IMR-90 (cell line): Measurements from ENCODE around the gene PRKCE. TPM values are rescaled to one million over a fixed set of nuclear protein-coding genes. Genes with fewer than 3 reads are reported as not detected.

Source experiments
- ATAC-seq: fragments of 200-7000 bp; cut with Tn5 transposase; 2 replicates; pipeline ENCODE4 v1.9.1; 2020; ENCODE audit warnings: low read depth, mild to moderate bottlenecking, moderate library complexity
- BruUV-seq: library from RNA; stranded (reverse); fragments of 400-500 nt; replicated peaks from 2 replicates; lab custom pipeline; 2021; lab: Mats Ljungman, UMichigan
- CTCF ChIA-PET: fragments of 300-600 bp; formaldehyde crosslinking; extraction: SDS; loops from one replicate; lab custom pipeline; 2021; ENCODE audit warnings: antibody characterized with exemption; lab: Yijun Ruan, JAX
- POLR2A ChIA-PET: fragments of 300-600 bp; sonication (Branson Sonifier 250); formaldehyde crosslinking; loops from one replicate; lab custom pipeline; 2022; ENCODE audit warnings: antibody characterized with exemption; ENCODE audit not compliant: unreplicated experiment; lab: Charles Lee
- DNase-seq: peaks from one replicate; pipeline ENCODE4 v3.0.0; 2013
- H2AFZ ChIP-seq: replicated peaks from 2 replicates; pipeline ENCODE3; 2013; ENCODE audit warnings: low read length, mild to moderate bottlenecking; ENCODE audit not compliant: poor library complexity
- H2AK5ac ChIP-seq: 2 replicates; pipeline ENCODE4 v1.6.1; 2013; ENCODE audit warnings: low read depth, low read length, inconsistent platforms
- H2AK9ac ChIP-seq: replicated peaks from 2 replicates; pipeline ENCODE3; 2013; ENCODE audit warnings: mild to moderate bottlenecking, low read depth, low read length, moderate library complexity; ENCODE audit not compliant: poor library complexity
- H2BK120ac ChIP-seq: 2 replicates; pipeline ENCODE4 v1.6.1; 2013; ENCODE audit warnings: low read depth, low read length, inconsistent platforms
- H2BK15ac ChIP-seq: 3 replicates; pipeline ENCODE4 v1.6.1; 2013; ENCODE audit warnings: low read depth, low read length, inconsistent platforms
- H2BK20ac ChIP-seq: 2 replicates; pipeline ENCODE4 v1.6.1; 2013; ENCODE audit warnings: low read depth, mild to moderate bottlenecking, inconsistent platforms, low read length, moderate library complexity
- H2BK5ac ChIP-seq: 2 replicates; pipeline ENCODE4 v1.6.1; 2013; ENCODE audit warnings: mild to moderate bottlenecking, low read depth, low read length, inconsistent platforms; ENCODE audit not compliant: poor library complexity, severe bottlenecking
- H3K14ac ChIP-seq: replicated peaks from 2 replicates; pipeline ENCODE4 v1.6.1; 2013; ENCODE audit warnings: low read depth, low read length, inconsistent platforms
- H3K18ac ChIP-seq: 2 replicates; pipeline ENCODE4 v1.6.1; 2013; ENCODE audit warnings: low read depth, low read length, control low read depth
- H3K23ac ChIP-seq: 2 replicates; pipeline ENCODE4 v1.6.1; 2013; ENCODE audit warnings: low read depth, low read length, inconsistent platforms
- H3K27ac ChIP-seq: 2 replicates; pipeline ENCODE4 v1.5.1; 2013; ENCODE audit warnings: mild to moderate bottlenecking, control low read depth, low read length; ENCODE audit not compliant: insufficient read depth
- H3K27me3 ChIP-seq: 2 replicates; pipeline ENCODE4 v1.6.1; 2013; ENCODE audit warnings: low read length; ENCODE audit not compliant: control insufficient read depth, insufficient read depth
- H3K36me3 ChIP-seq: 2 replicates; pipeline ENCODE4 v1.6.1; 2013; ENCODE audit warnings: low read length, mixed read lengths; ENCODE audit not compliant: control insufficient read depth, insufficient read depth
- H3K4ac ChIP-seq: 2 replicates; pipeline ENCODE4 v1.6.1; 2013; ENCODE audit warnings: low read depth, low read length, inconsistent platforms
- H3K4me1 ChIP-seq: 2 replicates; pipeline ENCODE4 v1.6.1; 2013; ENCODE audit warnings: low read length, mixed read lengths; ENCODE audit not compliant: control insufficient read depth, insufficient read depth
- H3K4me2 ChIP-seq: 2 replicates; pipeline ENCODE4 v1.6.1; 2013; ENCODE audit warnings: low read depth, mild to moderate bottlenecking, control low read depth, low read length, moderate library complexity
- H3K4me3 ChIP-seq: 2 replicates; pipeline ENCODE4 v1.5.1; 2013; ENCODE audit warnings: low read depth, mild to moderate bottlenecking, control low read depth, low read length, moderate library complexity; ENCODE audit not compliant: insufficient read depth
- H3K56ac ChIP-seq: 2 replicates; pipeline ENCODE4 v1.6.1; 2013; ENCODE audit warnings: low read length, inconsistent platforms; ENCODE audit not compliant: insufficient read depth; ENCODE audit errors: extremely low read depth
- H3K79me1 ChIP-seq, 2 experiments: 2 replicates each; pipeline ENCODE4 v1.6.1; 2013; ENCODE audit warnings: low read length in 2 of 2, inconsistent platforms in 1 of 2, low read depth in 1 of 2
- H3K9ac ChIP-seq: 2 replicates; pipeline ENCODE4 v1.6.1; 2013; ENCODE audit warnings: low read depth, low read length, control low read depth
- H3K9me1 ChIP-seq: 2 replicates; pipeline ENCODE4 v1.6.1; 2013; ENCODE audit warnings: low read length, inconsistent platforms; ENCODE audit not compliant: insufficient read depth
- H3K9me3 ChIP-seq: 2 replicates; pipeline ENCODE4 v1.6.1; 2013; ENCODE audit warnings: low read length; ENCODE audit not compliant: control insufficient read depth, insufficient read depth
- H4K20me1 ChIP-seq: 2 replicates; pipeline ENCODE4 v1.6.1; 2013; ENCODE audit warnings: low read length, inconsistent platforms; ENCODE audit not compliant: insufficient read depth
- H4K5ac ChIP-seq: 2 replicates; pipeline ENCODE4 v1.6.1; 2013; ENCODE audit warnings: mild to moderate bottlenecking, low read depth, low read length, control low read depth
- H4K8ac ChIP-seq, 2 experiments: 2 replicates each; pipeline ENCODE4 v1.6.1; 2013; ENCODE audit warnings: low read depth in 2 of 2, low read length in 2 of 2, control low read depth in 1 of 2, inconsistent platforms in 1 of 2
- H4K91ac ChIP-seq: 2 replicates; pipeline ENCODE4 v1.6.1; 2013; ENCODE audit warnings: low read depth, low read length, inconsistent platforms; ENCODE audit not compliant: insufficient read depth
- BHLHE40 ChIP-seq: fragments of 150-350 bp; IDR thresholded peaks from 2 replicates; pipeline ENCODE4 v1.6.1; 2016; ENCODE audit warnings: mild to moderate bottlenecking, low read depth, low read length
- CEBPB ChIP-seq: IDR thresholded peaks from 2 replicates; pipeline ENCODE4 v1.6.1; 2012; ENCODE audit warnings: low read depth, low read length, improper control_type of control experiment
- CHD1 ChIP-seq: IDR thresholded peaks from 2 replicates; pipeline ENCODE4 v1.6.1; 2012; ENCODE audit warnings: low read depth, low read length, improper control_type of control experiment
- MAFK ChIP-seq: IDR thresholded peaks from 2 replicates; pipeline ENCODE4 v1.6.1; 2012; ENCODE audit warnings: low read depth, low read length, improper control_type of control experiment
- MAZ ChIP-seq: IDR thresholded peaks from 2 replicates; pipeline ENCODE4 v1.6.1; 2012; ENCODE audit warnings: low read depth, mild to moderate bottlenecking, low read length, improper control_type of control experiment, moderate library complexity, borderline replicate concordance
- MXI1 ChIP-seq: IDR thresholded peaks from 2 replicates; pipeline ENCODE4 v1.6.1; 2012; ENCODE audit warnings: low read depth, mild to moderate bottlenecking, low read length, moderate library complexity, borderline replicate concordance
- NFE2L2 ChIP-seq: fragments of 150-350 bp; IDR thresholded peaks from 2 replicates; pipeline ENCODE4 v1.6.1; 2016; ENCODE audit warnings: low read depth, mild to moderate bottlenecking, low read length
- POLR2A ChIP-seq: IDR thresholded peaks from 2 replicates; pipeline ENCODE4 v1.6.1; 2012; ENCODE audit warnings: mild to moderate bottlenecking, low read depth, low read length
- RAD21 ChIP-seq: IDR thresholded peaks from 2 replicates; pipeline ENCODE4 v1.6.1; 2012; ENCODE audit warnings: low read length, improper control_type of control experiment
- RCOR1 ChIP-seq: IDR thresholded peaks from 2 replicates; pipeline ENCODE4 v1.6.1; 2012; ENCODE audit warnings: mild to moderate bottlenecking, low read length, improper control_type of control experiment; ENCODE audit not compliant: insufficient replicate concordance
- RFX5 ChIP-seq: IDR thresholded peaks from 2 replicates; pipeline ENCODE4 v1.8.0; 2012; ENCODE audit warnings: low read depth, mild to moderate bottlenecking, low read length, moderate library complexity
- SMC3 ChIP-seq: fragments of 150-350 bp; IDR thresholded peaks from 2 replicates; pipeline ENCODE4 v1.6.1; 2016; ENCODE audit warnings: low read depth, mild to moderate bottlenecking, antibody characterized with exemption, low read length, moderate library complexity
- dilution Hi-C: fragments of 300-500 bp; cut with HindIII; formaldehyde crosslinking; loops from one replicate; pipeline ENCODE4 v1.14.3; 2018; ENCODE audit warnings: low sequenced_read_pairs; ENCODE audit not compliant: unreplicated experiment
- in situ Hi-C: fragments of 300-500 bp; cut with MboI; formaldehyde crosslinking; loops from 3 replicates; pipeline ENCODE4 v1.14.3; 2019; ENCODE audit warnings: low sequenced_read_pairs, inconsistent platforms, mixed read lengths
- intact Hi-C: fragments of 100-400 bp; cut with micrococcal nuclease; formaldehyde crosslinking; loops from 2 replicates; pipeline ENCODE4 v1.10.0; 2022
- polyA plus RNA-seq, 3 experiments: library from polyadenylated mRNA; depleted of rRNA; stranded (reverse); fragments of >200 nt; gene quantifications; 2 replicates each; pipeline ENCODE4 v1.2.3, GENCODE V29; 2012; ENCODE audit warnings: low replicate concordance in 1 of 3
- total RNA-seq: library from RNA; depleted of rRNA; stranded (reverse); fragments of >200 nt; gene quantifications from 2 replicates; pipeline ENCODE4 v1.2.3, GENCODE V29; 2012
- TF ChIP-seq, protein P1 (sequence below): conservative IDR thresholded peaks from 2 replicates; pipeline ENCODE4 v1.5.1; 2012; ENCODE audit warnings: mild to moderate bottlenecking, low read depth, low read length, improper control_type of control experiment
- TF ChIP-seq, protein P2 (sequence below): fragments of 150-350 bp; IDR thresholded peaks from 2 replicates; pipeline ENCODE4 v1.6.1; 2017; ENCODE audit warnings: mild to moderate bottlenecking, antibody characterized with exemption, low read length, low read depth
- TF ChIP-seq, protein P3 (sequence below): fragments of 150-350 bp; IDR thresholded peaks from 2 replicates; pipeline ENCODE4 v1.6.1; 2016; ENCODE audit warnings: low read depth, mild to moderate bottlenecking, low read length, moderate library complexity, borderline replicate concordance

PRKCE gene
- total and polyA plus RNA-seq, 2 of the 4 experiments (the other 2 are of a cell fraction): 8.1 to 32.4 TPM

DNA sequence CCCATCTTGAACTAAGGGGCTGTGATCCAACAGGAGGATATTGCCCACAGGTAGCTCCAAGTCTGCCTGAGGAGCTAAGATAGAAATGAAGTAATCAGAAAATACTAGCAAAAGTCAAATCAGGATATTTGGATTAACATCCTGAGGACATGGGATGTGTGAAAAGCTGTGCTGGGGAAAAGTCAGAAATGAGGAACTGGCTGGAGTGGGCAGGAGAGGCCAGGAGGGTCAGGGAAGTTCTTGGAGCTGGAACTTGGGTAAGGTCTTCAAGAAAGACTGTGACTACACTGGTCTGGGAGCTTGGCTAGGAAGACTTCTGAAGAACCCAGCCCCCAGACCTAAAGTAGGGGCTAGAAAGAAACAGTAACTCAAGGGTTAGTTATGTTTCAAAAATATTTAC, 250.9 kb downstream of the PRKCE start:
- H3K27ac ChIP-seq: no peak overlapping the region
- H3K9ac ChIP-seq: no peak overlapping the region
- DNase-seq: no peak
- H3K56ac ChIP-seq: no peak overlapping the region
- no peak overlapping the region for H4K8ac ChIP-seq
- TF ChIP-seq MAZ (no peak), RCOR1 (no peak), BHLHE40 (no peak), RFX5 (no peak), MAFK (no peak), SMC3 (no peak), CHD1 (no peak), CEBPB (no peak), RAD21 (no peak), NFE2L2 (no peak), POLR2A (no peak), MXI1 (no peak)
- TF ChIP-seq, protein P1, sequence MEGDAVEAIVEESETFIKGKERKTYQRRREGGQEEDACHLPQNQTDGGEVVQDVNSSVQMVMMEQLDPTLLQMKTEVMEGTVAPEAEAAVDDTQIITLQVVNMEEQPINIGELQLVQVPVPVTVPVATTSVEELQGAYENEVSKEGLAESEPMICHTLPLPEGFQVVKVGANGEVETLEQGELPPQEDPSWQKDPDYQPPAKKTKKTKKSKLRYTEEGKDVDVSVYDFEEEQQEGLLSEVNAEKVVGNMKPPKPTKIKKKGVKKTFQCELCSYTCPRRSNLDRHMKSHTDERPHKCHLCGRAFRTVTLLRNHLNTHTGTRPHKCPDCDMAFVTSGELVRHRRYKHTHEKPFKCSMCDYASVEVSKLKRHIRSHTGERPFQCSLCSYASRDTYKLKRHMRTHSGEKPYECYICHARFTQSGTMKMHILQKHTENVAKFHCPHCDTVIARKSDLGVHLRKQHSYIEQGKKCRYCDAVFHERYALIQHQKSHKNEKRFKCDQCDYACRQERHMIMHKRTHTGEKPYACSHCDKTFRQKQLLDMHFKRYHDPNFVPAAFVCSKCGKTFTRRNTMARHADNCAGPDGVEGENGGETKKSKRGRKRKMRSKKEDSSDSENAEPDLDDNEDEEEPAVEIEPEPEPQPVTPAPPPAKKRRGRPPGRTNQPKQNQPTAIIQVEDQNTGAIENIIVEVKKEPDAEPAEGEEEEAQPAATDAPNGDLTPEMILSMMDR: no peak
- TF ChIP-seq, protein P2, sequence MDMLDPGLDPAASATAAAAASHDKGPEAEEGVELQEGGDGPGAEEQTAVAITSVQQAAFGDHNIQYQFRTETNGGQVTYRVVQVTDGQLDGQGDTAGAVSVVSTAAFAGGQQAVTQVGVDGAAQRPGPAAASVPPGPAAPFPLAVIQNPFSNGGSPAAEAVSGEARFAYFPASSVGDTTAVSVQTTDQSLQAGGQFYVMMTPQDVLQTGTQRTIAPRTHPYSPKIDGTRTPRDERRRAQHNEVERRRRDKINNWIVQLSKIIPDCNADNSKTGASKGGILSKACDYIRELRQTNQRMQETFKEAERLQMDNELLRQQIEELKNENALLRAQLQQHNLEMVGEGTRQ: no peak
- TF ChIP-seq, protein P3, sequence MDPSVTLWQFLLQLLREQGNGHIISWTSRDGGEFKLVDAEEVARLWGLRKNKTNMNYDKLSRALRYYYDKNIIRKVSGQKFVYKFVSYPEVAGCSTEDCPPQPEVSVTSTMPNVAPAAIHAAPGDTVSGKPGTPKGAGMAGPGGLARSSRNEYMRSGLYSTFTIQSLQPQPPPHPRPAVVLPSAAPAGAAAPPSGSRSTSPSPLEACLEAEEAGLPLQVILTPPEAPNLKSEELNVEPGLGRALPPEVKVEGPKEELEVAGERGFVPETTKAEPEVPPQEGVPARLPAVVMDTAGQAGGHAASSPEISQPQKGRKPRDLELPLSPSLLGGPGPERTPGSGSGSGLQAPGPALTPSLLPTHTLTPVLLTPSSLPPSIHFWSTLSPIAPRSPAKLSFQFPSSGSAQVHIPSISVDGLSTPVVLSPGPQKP: no peak
- dilution Hi-C loops (no loop called here), intact Hi-C loops (no loop called here), in situ Hi-C loops (no loop called here)
- CTCF ChIA-PET: interaction anchor here (1.1 kb wide), 1 partner anchor 24 kb away, joined by 3 read pairs; no protein-coding TSS in a partner anchor
- H2AK9ac ChIP-seq: no peak overlapping the region
- H4K91ac ChIP-seq: no peak overlapping the region
- H3K79me1 ChIP-seq: peaks cover 0 to 4% of the 10 kb centered on the region in 2 experiments; a peak in 1 of 4 replicates
- no peak overlapping the region for H2BK5ac ChIP-seq
- POLR2A ChIA-PET: no interaction called here
- no peak overlapping the region for H2BK20ac ChIP-seq
- H3K4ac ChIP-seq: no peak overlapping the region
- H3K14ac ChIP-seq: no peak overlapping the region
- H3K23ac ChIP-seq: no peak overlapping the region
- H3K9me1 ChIP-seq: no peaks in the 10 kb centered on the region
- H4K20me1 ChIP-seq: 0 out of 2 replicates have a peak, but pooled peaks cover 4% of the 10 kb centered on the region
- no peaks in the 10 kb centered on the region for H3K36me3 ChIP-seq
- H3K4me3 ChIP-seq: no peak overlapping the region
- H3K18ac ChIP-seq: no peak overlapping the region
- no peak for ATAC-seq
- H3K4me1 ChIP-seq: no peaks in the 10 kb centered on the region
- no peak overlapping the region for H4K5ac ChIP-seq
- no TSS peak for BruUV-seq
- no peak overlapping the region for H3K4me2 ChIP-seq
- no peak overlapping the region for H2AFZ ChIP-seq
- H2BK15ac ChIP-seq: no peak overlapping the region
- H3K9me3 ChIP-seq: no peaks in the 10 kb centered on the region
- H2BK120ac ChIP-seq: no peak overlapping the region
- no peaks in the 10 kb centered on the region for H3K27me3 ChIP-seq
- no peak overlapping the region for H2AK5ac ChIP-seq
